Measurements from ENCODE around the gene CPTP.

Gene CPTP

GRCh38 chr1:1370771-1371300 is 46.2 kb downstream of the CPTP start:
- TF ChIP-seq CTCF (IDR thresholded peaks at IDR 0.05), result no peak

- TF ChIP-seq CTCF (IDR thresholded peaks at IDR 0.05), result no peak
These were observed 46.8 kb downstream of the CPTP start for GRCh38 chr1:1371364-1371745.

- peak; percentile 96 for TF ChIP-seq CTCF (IDR thresholded peaks at IDR 0.05)
These were observed 47.4 kb downstream of the CPTP start for GRCh38 chr1:1371746-1372711.

GRCh38 chr1:1373051-1373814 is 48.6 kb downstream of the CPTP start:
- TF ChIP-seq CTCF (IDR thresholded peaks at IDR 0.05), result no peak

- TF ChIP-seq CTCF (IDR thresholded peaks at IDR 0.05), result no peak
These were observed 49.4 kb downstream of the CPTP start for GRCh38 chr1:1373815-1374588.

- no peak for TF ChIP-seq CTCF (IDR thresholded peaks at IDR 0.05)
These were observed 50.0 kb downstream of the CPTP start for GRCh38 chr1:1374589-1374928.
